Suppressor macrophage treated with lipopolysaccharide for 1 hour (primary cell): ENCODE measurements around the gene MDK.
"Not testable (repeated sequence)": the region's sequence is repeated elsewhere in the genome, so short reads cannot be mapped to it uniquely, and the experiment has no call there.

Experiments
- DNase-seq, 3 donors: peaks; one replicate each; pipeline ENCODE4 v3.0.0-alpha.2; 2020 to 2022

The MDK gene

GRCh38 chr11:46369458-46370152 lies 11.9 kb upstream of the MDK start:
- peak; percentile 68 to 82 (median 75) for DNase-seq

DNA sequence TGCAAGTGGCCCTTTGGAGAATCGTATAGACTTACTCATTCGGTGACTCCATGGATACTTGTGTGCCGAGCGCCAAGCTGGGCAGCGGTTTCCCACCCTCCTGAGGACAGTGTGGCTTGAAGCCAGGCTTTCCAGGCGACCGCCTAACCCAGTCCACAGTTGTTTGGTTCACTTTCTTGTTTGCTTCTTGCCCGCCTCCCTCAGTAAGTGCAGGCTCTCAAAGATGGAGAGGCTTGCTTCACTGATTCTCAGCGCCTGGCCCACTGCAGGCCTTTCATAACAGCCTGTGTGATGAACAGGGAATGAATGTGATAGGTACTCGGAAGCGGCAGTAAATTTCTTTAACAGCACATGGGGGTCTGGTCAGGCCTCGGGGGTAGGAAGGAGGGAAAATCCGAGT lies 11.2 kb upstream of the MDK start:
- DNase-seq: no peak

DNA sequence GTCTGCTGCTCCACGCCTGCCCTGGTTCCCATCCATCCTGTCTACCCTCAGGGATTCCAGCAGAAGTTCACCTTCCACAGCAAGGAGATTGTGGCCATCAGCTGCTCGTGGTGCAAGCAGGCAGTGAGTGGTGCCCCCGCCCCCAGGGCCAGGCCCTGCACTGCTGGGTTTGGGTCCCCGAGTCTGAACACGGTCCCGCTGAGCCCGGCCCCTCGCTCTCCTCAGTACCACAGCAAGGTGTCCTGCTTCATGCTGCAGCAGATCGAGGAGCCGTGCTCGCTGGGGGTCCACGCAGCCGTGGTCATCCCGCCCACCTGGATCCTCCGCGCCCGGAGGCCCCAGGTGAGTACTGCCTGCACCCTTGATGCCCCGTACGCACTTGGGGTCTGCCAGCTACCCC lies 10.2 kb upstream of the MDK start:
- not testable (repeated sequence) for DNase-seq

DNA sequence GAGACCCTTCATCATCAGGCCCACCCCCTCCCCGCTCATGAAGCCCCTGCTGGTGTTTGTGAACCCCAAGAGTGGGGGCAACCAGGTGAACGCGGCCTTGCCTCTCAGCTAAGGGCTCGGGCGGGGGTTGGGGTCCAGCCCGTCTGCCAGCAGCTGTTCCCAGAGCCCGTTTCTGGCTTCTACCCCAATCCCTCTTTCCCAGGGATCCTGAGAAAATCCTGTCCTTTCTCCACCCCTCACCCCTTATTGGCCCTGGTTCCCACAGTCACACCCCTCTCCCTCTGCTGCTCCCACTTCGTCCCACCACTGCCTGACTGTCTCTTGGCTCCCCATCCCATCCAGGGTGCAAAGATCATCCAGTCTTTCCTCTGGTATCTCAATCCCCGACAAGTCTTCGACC lies 9.4 kb upstream of the MDK start:
- no peak for DNase-seq

- DNase-seq: not testable (repeated sequence)
These were observed 9.0 kb upstream of the MDK start for GRCh38 chr11:46372501-46372900.

- DNase-seq: no peak
These were observed 7.4 kb upstream of the MDK start for GRCh38 chr11:46373787-46374740.

DNA sequence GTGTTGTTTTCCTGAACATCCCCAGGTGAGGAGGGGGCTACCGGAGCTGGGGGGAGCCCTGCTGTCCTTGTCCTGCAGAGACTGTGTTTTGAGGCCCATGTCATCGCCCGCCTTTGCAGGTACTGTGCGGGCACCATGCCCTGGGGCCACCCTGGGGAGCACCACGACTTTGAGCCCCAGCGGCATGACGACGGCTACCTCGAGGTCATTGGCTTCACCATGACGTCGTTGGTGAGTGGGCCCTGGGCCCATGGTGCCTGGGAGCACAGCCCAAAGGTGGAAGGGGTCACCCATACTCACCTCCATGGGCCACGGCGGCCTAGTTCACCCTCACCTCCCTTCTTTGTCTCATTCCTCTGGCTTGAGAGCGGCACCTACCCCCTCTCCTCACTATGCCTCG lies 6.7 kb upstream of the MDK start:
- DNase-seq: no peak

GRCh38 chr11:46375392-46376101 lies 5.9 kb upstream of the MDK start:
- DNase-seq: no peak

- DNase-seq: no peak
These were observed 5.0 kb upstream of the MDK start for GRCh38 chr11:46376258-46377050.

- DNase-seq: no peak
These were observed 4.2 kb upstream of the MDK start for GRCh38 chr11:46377290-46377689.

DNA sequence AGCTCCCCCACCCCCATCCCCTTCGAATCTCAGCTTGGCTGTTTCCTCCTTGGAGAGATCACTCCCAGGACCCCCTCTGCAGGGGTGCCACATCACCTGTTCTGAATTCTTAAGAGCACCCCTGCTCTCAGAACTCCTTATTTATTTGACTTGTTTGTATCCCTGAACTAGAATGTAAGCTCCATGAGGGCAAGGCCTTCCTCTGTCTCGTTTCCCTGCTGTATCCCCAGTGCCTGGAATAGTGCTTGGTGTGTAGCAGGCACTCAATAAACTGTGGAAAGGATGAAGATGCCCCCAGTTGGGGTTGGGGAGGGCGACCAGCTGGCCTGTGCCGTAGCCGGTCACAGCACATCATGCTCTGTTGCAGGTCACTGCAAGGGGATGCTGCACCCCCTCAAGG lies 3.6 kb upstream of the MDK start:
- DNase-seq: no peak

- no peak for DNase-seq
These were observed 3.2 kb upstream of the MDK start for GRCh38 chr11:46378296-46378695.

DNA sequence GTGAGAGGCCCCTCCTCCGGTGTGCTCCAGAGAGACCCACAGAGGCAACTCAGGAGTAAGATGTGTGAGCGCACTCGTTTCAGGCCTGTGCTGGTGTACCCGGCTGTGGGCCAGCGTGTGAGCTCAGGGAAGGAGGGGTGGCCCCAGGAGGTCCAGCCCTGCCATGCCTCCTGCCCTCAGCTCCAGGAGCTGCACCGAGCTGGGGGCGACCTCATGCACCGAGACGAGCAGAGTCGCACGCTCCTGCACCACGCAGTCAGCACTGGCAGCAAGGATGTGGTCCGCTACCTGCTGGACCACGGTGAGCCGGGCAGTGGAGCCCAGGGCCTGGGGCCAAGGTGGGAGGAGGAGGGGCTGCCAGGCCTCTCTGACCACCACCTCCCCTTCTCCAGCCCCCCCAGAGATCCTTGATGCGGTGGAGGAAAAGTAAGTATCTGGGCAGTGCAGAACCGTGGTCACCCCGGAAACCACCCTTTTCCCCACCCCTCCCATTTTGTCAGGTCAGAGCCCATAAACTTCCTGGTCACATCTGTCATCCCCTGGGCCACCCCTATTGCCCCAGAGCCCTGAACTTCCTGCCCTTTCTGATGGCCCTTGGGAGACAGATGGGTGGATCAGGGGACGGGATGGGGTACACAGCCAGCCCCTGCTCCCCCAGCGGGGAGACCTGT lies 2.5 kb upstream of the MDK start:
- DNase-seq: peak; percentile 31 to 44 (median 42)

GRCh38 chr11:46379482-46380293 lies 1.8 kb upstream of the MDK start:
- DNase-seq: not testable (repeated sequence)

GRCh38 chr11:46380340-46381047 lies 975 bp upstream of the MDK start:
- DNase-seq: peak; percentile 81 to 93 (median 89)

DNA sequence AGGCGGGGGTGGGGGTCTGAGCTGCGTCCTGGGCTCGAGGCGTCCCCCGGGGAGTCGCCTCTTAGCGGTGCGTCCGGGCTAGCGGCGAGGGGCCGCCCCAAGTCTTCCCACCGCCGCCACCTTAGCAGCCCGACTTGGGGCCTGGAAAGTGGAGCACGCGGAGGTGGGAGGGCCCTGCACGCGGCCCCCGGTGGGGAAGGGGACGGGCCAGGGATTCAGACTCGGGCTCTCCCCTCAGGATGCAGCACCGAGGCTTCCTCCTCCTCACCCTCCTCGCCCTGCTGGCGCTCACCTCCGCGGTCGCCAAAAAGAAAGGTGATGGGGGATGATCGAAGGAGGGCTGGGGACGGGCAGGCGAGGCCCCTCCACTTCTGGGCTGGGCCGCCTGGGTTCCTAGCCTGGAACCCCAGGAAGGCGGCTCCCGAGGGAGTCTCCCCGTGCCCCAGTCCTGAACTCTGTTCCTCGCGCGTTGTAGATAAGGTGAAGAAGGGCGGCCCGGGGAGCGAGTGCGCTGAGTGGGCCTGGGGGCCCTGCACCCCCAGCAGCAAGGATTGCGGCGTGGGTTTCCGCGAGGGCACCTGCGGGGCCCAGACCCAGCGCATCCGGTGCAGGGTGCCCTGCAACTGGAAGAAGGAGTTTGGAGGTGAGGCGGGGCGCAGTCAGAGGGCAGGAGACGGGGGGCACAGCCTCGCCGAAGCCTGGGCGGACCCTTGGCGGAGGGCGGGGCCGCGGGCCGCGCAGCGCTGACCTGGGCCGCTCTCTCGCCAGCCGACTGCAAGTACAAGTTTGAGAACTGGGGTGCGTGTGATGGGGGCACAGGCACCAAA lies 563 bp downstream of the MDK start:
- DNase-seq: no peak

- peak; percentile 56 to 73 (median 56) for DNase-seq
These were observed 1.4 kb downstream of the MDK start for GRCh38 chr11:46382646-46383403.

- DNase-seq: no peak
These were observed 1.9 kb downstream of the MDK start for GRCh38 chr11:46383404-46383758.
